HG02938 (cell line): Measurements from ENCODE around the gene HMG20A.

Experiments used
- ATAC-seq: cut with Tn5 transposase; IDR thresholded peaks from one replicate; pipeline ENCODE4 v1.9.1; 2021; ENCODE audit warnings: mild to moderate bottlenecking, moderate library complexity; ENCODE audit not compliant: unreplicated experiment

HMG20A gene

DNA sequence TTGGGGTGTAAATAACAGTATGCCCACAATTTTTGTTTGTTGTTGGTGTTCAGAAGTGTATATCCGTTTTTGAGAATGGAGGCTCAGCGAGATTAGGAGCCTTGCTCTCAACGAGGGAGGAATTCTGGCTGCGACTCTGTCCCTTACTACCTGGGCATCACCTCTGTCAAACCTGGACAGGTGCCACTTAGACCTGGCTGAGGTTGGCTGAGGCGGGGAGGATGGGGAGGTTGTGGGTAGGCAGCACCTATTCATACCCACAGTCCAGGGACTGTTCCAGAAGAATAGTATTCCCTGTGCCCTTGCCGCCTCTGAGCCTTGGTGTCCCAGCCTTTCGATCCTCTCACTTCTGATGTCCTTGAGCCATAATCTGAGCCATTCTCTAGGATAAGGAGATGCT is 112.2 kb downstream of the HMG20A start:
- ATAC-seq: no peak

DNA sequence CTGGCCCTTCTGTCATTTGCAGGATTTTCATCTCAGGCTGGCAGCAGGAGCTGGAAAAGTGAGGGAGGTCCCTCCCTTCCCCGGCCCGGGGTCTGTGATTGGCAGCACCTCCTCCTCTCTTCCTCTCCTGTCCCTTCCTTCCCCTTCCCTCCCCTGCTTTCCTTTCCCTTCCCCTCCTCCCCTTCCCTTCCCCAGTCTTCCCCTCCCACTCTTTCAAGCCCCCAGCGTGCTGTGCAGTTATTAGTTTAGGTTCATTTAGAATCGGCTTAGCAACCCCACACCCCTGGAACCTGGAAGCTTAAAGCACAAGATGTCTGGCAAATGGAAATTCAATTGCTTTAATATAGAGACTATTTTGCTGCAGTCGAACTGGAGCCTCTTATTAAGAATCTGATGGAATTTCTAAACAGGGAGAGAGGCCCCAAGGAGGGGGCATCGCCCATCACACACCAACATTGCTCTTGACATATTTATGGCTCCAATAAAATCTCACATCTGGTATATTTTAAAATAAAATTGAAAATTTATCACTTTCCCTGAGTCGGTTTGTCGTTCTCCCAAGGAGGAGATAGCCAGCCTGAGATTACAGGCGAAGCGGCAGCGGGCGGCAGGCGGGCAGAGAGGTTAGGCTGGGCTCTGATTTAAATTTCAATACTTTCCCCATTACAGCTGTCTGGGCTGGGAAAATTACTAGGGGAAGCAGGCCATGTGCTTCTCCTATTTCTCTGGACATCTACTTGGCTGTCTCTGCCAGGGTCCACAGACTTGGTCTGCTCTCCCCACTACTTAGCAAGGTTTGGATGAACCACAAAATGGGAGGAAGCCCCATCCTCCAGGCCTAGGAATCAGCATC is 113.1 kb downstream of the HMG20A start:
- ATAC-seq: no peak
